NCI-H510A (cell line): ENCODE data around the gene B3GALT2.
"Not testable (repeated sequence)": the region's sequence is repeated elsewhere in the genome, so short reads cannot be mapped to it uniquely, and the experiment has no call there.

ENCODE experiments used
- DNase-seq: peaks from one replicate; lab custom pipeline; 2025; lab: John Stamatoyannopoulos, UW

The B3GALT2 gene

GRCh38 chr1:193185901-193186731 is at the start of gene B3GALT2:
B3GALT2 (minus strand) TSS chr1:193186613; CDS start chr1:193181562, 5,051 bp downstream.
- DNase-seq, result no peak

- DNase-seq, result no peak
Measured at GRCh38 chr1:193234530-193234929, 48.1 kb upstream of the B3GALT2 start.

- DNase-seq, result not testable (repeated sequence)
Measured at GRCh38 chr1:193231146-193231545, 44.7 kb upstream of the B3GALT2 start.

GRCh38 chr1:193229136-193229535 is 42.7 kb upstream of the B3GALT2 start:
- no peak for DNase-seq

GRCh38 chr1:193222056-193222615 is 35.7 kb upstream of the B3GALT2 start:
- no peak for DNase-seq

GRCh38 chr1:193221651-193222050 is 35.2 kb upstream of the B3GALT2 start:
- DNase-seq, result no peak

GRCh38 chr1:193219391-193219790 is 33.0 kb upstream of the B3GALT2 start:
- no peak for DNase-seq

- no peak for DNase-seq
Measured at GRCh38 chr1:193216920-193217319, 30.5 kb upstream of the B3GALT2 start.

GRCh38 chr1:193213998-193214397 is 27.6 kb upstream of the B3GALT2 start:
- no peak for DNase-seq

GRCh38 chr1:193212637-193213036 is 26.2 kb upstream of the B3GALT2 start:
- DNase-seq, result no peak

- no peak for DNase-seq
Measured at GRCh38 chr1:193211539-193211938, 25.1 kb upstream of the B3GALT2 start.

GRCh38 chr1:193210996-193211395 is 24.6 kb upstream of the B3GALT2 start:
- DNase-seq, result no peak

- no peak for DNase-seq
Measured at GRCh38 chr1:193201021-193201420, 14.6 kb upstream of the B3GALT2 start.

GRCh38 chr1:193199940-193200339 is 13.5 kb upstream of the B3GALT2 start:
- DNase-seq, result no peak

- DNase-seq, result no peak
Measured at GRCh38 chr1:193192586-193192985, 6.2 kb upstream of the B3GALT2 start.

- no peak for DNase-seq
Measured at GRCh38 chr1:193190096-193190744, 3.8 kb upstream of the B3GALT2 start.

GRCh38 chr1:193189442-193190095 is 3.2 kb upstream of the B3GALT2 start:
- no peak for DNase-seq

GRCh38 chr1:193188915-193189314 is 2.5 kb upstream of the B3GALT2 start:
- not testable (repeated sequence) for DNase-seq

- no peak for DNase-seq
Measured at GRCh38 chr1:193187114-193187513, 701 bp upstream of the B3GALT2 start.

- no peak for DNase-seq
Measured at GRCh38 chr1:193185211-193185610, 1.2 kb downstream of the B3GALT2 start.

GRCh38 chr1:193184776-193185175 is 1.6 kb downstream of the B3GALT2 start:
- DNase-seq, result no peak

GRCh38 chr1:193183019-193183627 is 3.3 kb downstream of the B3GALT2 start:
- peak; percentile 7 for DNase-seq
